ENCODE results near the gene MRC1.

DNA sequence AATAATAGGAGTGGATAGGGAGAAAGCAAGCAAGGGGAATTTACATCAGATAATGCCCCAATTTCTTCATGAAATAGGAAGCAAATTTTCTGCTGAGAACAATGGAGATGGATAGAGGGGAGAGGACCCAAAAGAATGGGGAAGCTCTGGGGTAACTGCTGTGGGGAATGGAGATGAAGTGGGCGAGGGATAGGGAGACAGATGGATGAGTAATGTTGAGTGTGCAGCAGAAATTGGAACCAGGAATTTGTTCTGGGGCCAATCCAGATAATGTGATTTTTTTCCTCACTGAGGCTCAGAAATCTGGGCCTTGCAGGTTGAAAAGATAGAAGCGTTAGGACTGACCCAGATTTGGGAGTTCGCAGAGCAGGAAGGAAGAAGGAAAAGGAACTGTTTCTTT is 24.5 kb upstream of the MRC1 start:
- TF ChIP-seq SPI1 (IDR thresholded peaks at IDR 0.05; ENCODE audit: low read depth, low read length) = no peak
- no peak for TF ChIP-seq POLR2AphosphoS5 (IDR thresholded peaks at IDR 0.05; ENCODE audit: low read depth, low read length)
- TF ChIP-seq TAF1 (IDR thresholded peaks at IDR 0.05; ENCODE audit: low read depth, low read length) = no peak
- TF ChIP-seq PAX5 (IDR thresholded peaks at IDR 0.05; ENCODE audit: insufficient read depth, low read length, severe bottlenecking) = no peak

Data from GM12891 (cell line).